Lower leg skin (tissue), 3 donors: ENCODE results near the gene GATA2.

Source experiments
- CTCF ChIP-seq, 3 donors: fragments of 450-650 bp; IDR thresholded peaks; one replicate each; pipeline ENCODE4 v1.5.1; 2016; ENCODE audit warnings: antibody characterized with exemption in 3 of 3, mild to moderate bottlenecking in 3 of 3, moderate library complexity in 2 of 3
- POLR2A ChIP-seq, 2 donors: fragments of 450-650 bp; IDR thresholded peaks; one replicate each; pipeline ENCODE4 v1.6.1; 2016 to 2017; ENCODE audit warnings: antibody characterized with exemption in 2 of 2, mild to moderate bottlenecking in 1 of 2, moderate library complexity in 1 of 2

- TF ChIP-seq CTCF (IDR thresholded peaks at IDR 0.05) (no peak), POLR2A (IDR thresholded peaks at IDR 0.05) (no peak)
Observed at GRCh38 chr3:128431803-128432300, 61.1 kb downstream of the GATA2 start.
